WTC11 (cell line): Measurements from ENCODE around the gene KIF21A.

ENCODE experiments used
- ESRRA ChIP-seq: sonication (generic); formaldehyde crosslinking; IDR thresholded peaks from 2 replicates; pipeline ENCODE4 v1.8.1; 2022; ENCODE audit warnings: mild to moderate bottlenecking, missing genetic modification reagents, borderline replicate concordance
- GABPB1 ChIP-seq: sonication (generic); formaldehyde crosslinking; IDR thresholded peaks from 2 replicates; pipeline ENCODE4 v1.8.1; 2023; ENCODE audit warnings: mild to moderate bottlenecking, missing genetic modification reagents
- GRHL2 ChIP-seq: fragments of 250-450 bp; sonication (Bioruptor Pico); IDR thresholded peaks from 2 replicates; pipeline ENCODE4 v1.8.0; 2022; ENCODE audit warnings: mild to moderate bottlenecking, moderate library complexity; ENCODE audit not compliant: insufficient replicate concordance, severe bottlenecking
- TEAD4 ChIP-seq: sonication (generic); formaldehyde crosslinking; IDR thresholded peaks from 2 replicates; pipeline ENCODE4 v1.8.0; 2022; ENCODE audit warnings: mild to moderate bottlenecking, missing genetic modification reagents
- TF ChIP-seq, protein P1 (sequence below): fragments of 200-600 bp; IDR thresholded peaks from 2 replicates; pipeline ENCODE4 v1.8.0; 2022; ENCODE audit warnings: antibody characterized with exemption
- TF ChIP-seq, protein P2 (sequence below): fragments of 250-450 bp; sonication (Bioruptor Pico); IDR thresholded peaks from 2 replicates; pipeline ENCODE4 v1.9.0; 2021; ENCODE audit warnings: moderate library complexity, mild to moderate bottlenecking, inconsistent platforms, borderline replicate concordance

DNA sequence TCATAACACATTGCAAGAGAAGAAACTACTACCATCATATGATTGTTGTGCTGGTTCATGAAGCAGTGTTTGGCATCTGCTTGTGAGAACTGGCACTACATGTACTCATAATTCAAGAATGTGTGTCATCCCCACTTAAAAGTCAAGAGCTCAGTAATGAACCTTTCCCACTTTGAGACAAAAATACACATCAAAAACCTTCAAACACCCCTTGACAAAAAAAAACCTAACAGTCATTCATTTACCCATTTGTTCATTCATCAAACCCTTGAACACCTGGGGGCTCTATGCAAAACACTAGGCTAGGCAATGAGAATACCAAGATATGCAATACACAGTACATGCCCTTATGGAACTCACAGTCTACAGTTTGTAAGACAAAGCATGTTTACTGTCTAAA lies 40.0 kb downstream of the KIF21A start:
- TF ChIP-seq TEAD4 (CRISPR knock-in tag) (no peak), GABPB1 (no peak), ESRRA (CRISPR knock-in tag) (no peak), GRHL2 (no peak)
- TF ChIP-seq, protein P1, sequence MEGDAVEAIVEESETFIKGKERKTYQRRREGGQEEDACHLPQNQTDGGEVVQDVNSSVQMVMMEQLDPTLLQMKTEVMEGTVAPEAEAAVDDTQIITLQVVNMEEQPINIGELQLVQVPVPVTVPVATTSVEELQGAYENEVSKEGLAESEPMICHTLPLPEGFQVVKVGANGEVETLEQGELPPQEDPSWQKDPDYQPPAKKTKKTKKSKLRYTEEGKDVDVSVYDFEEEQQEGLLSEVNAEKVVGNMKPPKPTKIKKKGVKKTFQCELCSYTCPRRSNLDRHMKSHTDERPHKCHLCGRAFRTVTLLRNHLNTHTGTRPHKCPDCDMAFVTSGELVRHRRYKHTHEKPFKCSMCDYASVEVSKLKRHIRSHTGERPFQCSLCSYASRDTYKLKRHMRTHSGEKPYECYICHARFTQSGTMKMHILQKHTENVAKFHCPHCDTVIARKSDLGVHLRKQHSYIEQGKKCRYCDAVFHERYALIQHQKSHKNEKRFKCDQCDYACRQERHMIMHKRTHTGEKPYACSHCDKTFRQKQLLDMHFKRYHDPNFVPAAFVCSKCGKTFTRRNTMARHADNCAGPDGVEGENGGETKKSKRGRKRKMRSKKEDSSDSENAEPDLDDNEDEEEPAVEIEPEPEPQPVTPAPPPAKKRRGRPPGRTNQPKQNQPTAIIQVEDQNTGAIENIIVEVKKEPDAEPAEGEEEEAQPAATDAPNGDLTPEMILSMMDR = no peak
- TF ChIP-seq, protein P2, sequence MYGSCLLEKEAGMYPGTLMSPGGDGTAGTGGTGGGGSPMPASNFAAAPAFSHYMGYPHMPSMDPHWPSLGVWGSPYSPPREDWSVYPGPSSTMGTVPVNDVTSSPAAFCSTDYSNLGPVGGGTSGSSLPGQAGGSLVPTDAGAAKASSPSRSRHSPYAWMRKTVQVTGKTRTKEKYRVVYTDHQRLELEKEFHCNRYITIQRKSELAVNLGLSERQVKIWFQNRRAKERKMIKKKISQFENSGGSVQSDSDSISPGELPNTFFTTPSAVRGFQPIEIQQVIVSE = no peak
